ENCODE data around the gene M1AP. TPM values are rescaled to one million over a fixed set of nuclear protein-coding genes. Genes with fewer than 3 reads are reported as not detected.

The M1AP gene
- total and polyA plus RNA-seq, 2 of the 4 experiments (the other 2 are of a cell fraction): 0.03 TPM; not detected in 1

GRCh38 chr2:74569686-74570085 lies 78.4 kb downstream of the M1AP start:
- WGBS, 2 experiments (ENCODE audit: extremely low coverage in 2 of 2, insufficient read length in 1 of 2): no CpG with 5 or more reads among the region's 1 CpG
- Histone ChIP-seq H3K9ac (ENCODE audit: low read depth, low read length) (no peak overlapping the region), H3K4me3 (ENCODE audit: insufficient read depth, low read depth, low read length) (no peak overlapping the region), H2BK120ac (ENCODE audit: low read depth, low read length) (peak overlapping the region; percentile 19; the same call in 1 of the 2 replicates), H3K4me1 (ENCODE audit: control insufficient read depth, insufficient read depth, low read length) (peaks cover 13% of the 10 kb centered on the region), H3K9me1 (ENCODE audit: insufficient read depth, low read length) (peaks cover 17% of the 10 kb centered on the region), H3K23ac (ENCODE audit: low read depth, low read length) (no peak overlapping the region), H4K8ac (ENCODE audit: low read depth in 2 of 2, low read length in 2 of 2) (no peak overlapping the region), H3K27me3 (ENCODE audit: control insufficient read depth, insufficient read depth, low read length) (no peaks in the 10 kb centered on the region), H4K91ac (ENCODE audit: insufficient read depth, low read depth, low read length) (no peak overlapping the region; the same call in 1 of the 2 replicates), H2BK20ac (ENCODE audit: low read depth, low read length) (no peak overlapping the region), H3K18ac (ENCODE audit: low read depth, low read length) (no peak overlapping the region; the same call in 1 of the 2 replicates), H4K20me1 (ENCODE audit: insufficient read depth, low read length) (no peaks in the 10 kb centered on the region), H4K5ac (ENCODE audit: low read depth, low read length) (no peak overlapping the region), H2BK15ac (ENCODE audit: low read depth, low read length) (no peak overlapping the region), H3K4ac (ENCODE audit: low read depth, low read length) (0 out of 2 replicates have a peak overlapping the region, but pooled peaks have one; percentile 10), H2AK9ac (replicated peaks; ENCODE audit: low read depth, low read length, poor library complexity) (no peak overlapping the region), H3K56ac (ENCODE audit: extremely low read depth, insufficient read depth, low read length) (no peak overlapping the region), H3K27ac (ENCODE audit: insufficient read depth, low read length) (no peak overlapping the region), H2AFZ (replicated peaks; ENCODE audit: low read length, poor library complexity) (no peak overlapping the region), H2BK5ac (ENCODE audit: low read depth, low read length, poor library complexity, severe bottlenecking) (peak overlapping the region; percentile 63), H2AK5ac (ENCODE audit: low read depth, low read length) (peak overlapping the region; percentile 72), H3K9me3 (ENCODE audit: control insufficient read depth, insufficient read depth, low read length) (no peaks in the 10 kb centered on the region), H3K4me2 (ENCODE audit: low read depth, low read length) (no peak overlapping the region), H3K36me3 (ENCODE audit: control insufficient read depth, insufficient read depth, low read length) (no peaks in the 10 kb centered on the region), H3K14ac (replicated peaks; ENCODE audit: low read depth, low read length) (no peak overlapping the region), H3K79me1 (ENCODE audit: low read depth in 1 of 2, low read length in 2 of 2) (no peaks in the 10 kb centered on the region)
- ATAC-seq (ENCODE audit: low read depth) (no peak), DNase-seq (no peak)
- ChIA-PET CTCF (no interaction called here), POLR2A (ENCODE audit: unreplicated experiment) (no interaction called here)
- no TSS peak for BruUV-seq (replicated peaks)
- TF ChIP-seq RCOR1 (IDR thresholded peaks at IDR 0.05; ENCODE audit: insufficient replicate concordance, low read length) (no peak), CHD1 (IDR thresholded peaks at IDR 0.05; ENCODE audit: low read depth, low read length) (no peak), CTCF (conservative IDR thresholded peaks at IDR 0.05; ENCODE audit: low read depth, low read length) (no peak), RAD21 (IDR thresholded peaks at IDR 0.05; ENCODE audit: low read length) (no peak), RFX5 (IDR thresholded peaks at IDR 0.05; ENCODE audit: low read depth, low read length) (no peak), USF2 (IDR thresholded peaks at IDR 0.05; ENCODE audit: low read depth, low read length) (no peak), POLR2A (IDR thresholded peaks at IDR 0.05; ENCODE audit: low read depth, low read length) (no peak), SMC3 (IDR thresholded peaks at IDR 0.05; ENCODE audit: low read depth, low read length) (no peak), FOS (IDR thresholded peaks at IDR 0.05; ENCODE audit: low read depth, low read length) (no peak), MAFK (IDR thresholded peaks at IDR 0.05; ENCODE audit: low read depth, low read length) (no peak), ELK1 (IDR thresholded peaks at IDR 0.05; ENCODE audit: borderline replicate concordance, low read depth, low read length) (no peak), MAZ (IDR thresholded peaks at IDR 0.05; ENCODE audit: borderline replicate concordance, low read depth, low read length) (no peak)
- intact Hi-C loops (cut with micrococcal nuclease): no loop called here
- in situ Hi-C loops (cut with MboI; ENCODE audit: low sequenced_read_pairs): no loop called here
- dilution Hi-C loops (cut with HindIII; ENCODE audit: low sequenced_read_pairs, unreplicated experiment): no loop called here
